Body of pancreas (tissue), 4 donors: ENCODE results near the gene CREG2. TPM values are rescaled to one million over a fixed set of nuclear protein-coding genes. Genes with fewer than 3 reads are reported as not detected.

Source experiments
- ATAC-seq: fragments of 150-250 bp; one replicate; pipeline ENCODE4 v1.9.1; 2016
- DNase-seq, 4 donors: peaks; one replicate each; pipeline ENCODE4 v3.0.0-alpha.2; 2019
- H3K27ac ChIP-seq, 4 donors: fragments of 200-600 bp; sonication (generic); 1 replicate in 3 of 4; 2 replicates in 1 of 4; pipeline versions ENCODE4 v1.5.1 to v1.6.1; 2016 to 2019; ENCODE audit warnings: mild to moderate bottlenecking in 1 of 4, mixed read lengths in 1 of 4, moderate library complexity in 1 of 4
- H3K27me3 ChIP-seq, 2 donors: fragments of 200-600 bp; sonication (generic); one replicate each; pipeline ENCODE4 v1.6.0; 2016; ENCODE audit warnings: mild to moderate bottlenecking in 1 of 2
- H3K36me3 ChIP-seq, 2 donors: fragments of 200-600 bp; sonication (generic); replicated peaks in 1 of 2; 2 replicates each; pipeline ENCODE4 v1.5.1; 2016; ENCODE audit warnings: low read depth in 2 of 2; ENCODE audit not compliant: insufficient read depth in 1 of 2
- H3K4me1 ChIP-seq: fragments of 200-600 bp; sonication (generic); one replicate; pipeline ENCODE4 v1.6.0; 2016
- H3K4me3 ChIP-seq, 2 donors: fragments of 200-600 bp; sonication (generic); 1 replicate in 1 of 2; 2 replicates in 1 of 2; pipeline ENCODE4 v1.5.1; 2016 to 2019
- H3K9me3 ChIP-seq, 3 donors: fragments of 200-600 bp; sonication (generic); 1 replicate in 2 of 3; 2 replicates in 1 of 3; pipeline ENCODE4 v1.5.1; 2016
- CTCF ChIP-seq, 7 experiments: fragments of 450-650 bp in 4 of 7; fragments of 200-600 bp in 3 of 7; sonication (generic) in 3 of 7; IDR thresholded peaks; one replicate each; pipeline ENCODE4 v1.5.1; 2016 to 2019; ENCODE audit warnings: antibody characterized with exemption in 7 of 7
- POLR2A ChIP-seq, 3 donors: fragments of 450-650 bp; IDR thresholded peaks; one replicate each; pipeline ENCODE4 v1.6.1; 2016; ENCODE audit warnings: antibody characterized with exemption in 3 of 3, mild to moderate bottlenecking in 2 of 3
- WGBS, 2 donors: methylation state at CpG; one replicate each; pipeline ENCODE4 v1.1.5; 2017; 5-methylcytosine and 5-hydroxymethylcytosine counted together
- intact Hi-C: fragments of 100-400 bp; cut with DNase I; formaldehyde crosslinking; loops from one replicate; pipeline ENCODE4 v1.15.1; 2023
- total RNA-seq, 2 donors: library from RNA; depleted of rRNA; stranded (reverse); fragments of >200 nt; gene quantifications; one replicate each; pipeline ENCODE4 v1.1.0, GENCODE V29; 2016

The CREG2 gene
- total RNA-seq, 2 donors from 2014 or later, result not detected

- H3K27ac ChIP-seq, result no peak overlapping the region
- no peak for DNase-seq
- intact Hi-C loops, result no loop called here
- H3K36me3 ChIP-seq, result no peaks in the 10 kb centered on the region
- TF ChIP-seq CTCF (IDR thresholded peaks at IDR 0.05), result no peak
- TF ChIP-seq POLR2A (IDR thresholded peaks at IDR 0.05), result no peak
- ATAC-seq, result no peak
- H3K9me3 ChIP-seq, result no peaks in the 10 kb centered on the region
- no peak overlapping the region for H3K4me3 ChIP-seq
- 88 to 91% methylated on average over 5 of the region's 5 CpGs for WGBS, 2 donors
- no peaks in the 10 kb centered on the region for H3K27me3 ChIP-seq
- no peaks in the 10 kb centered on the region for H3K4me1 ChIP-seq
Observed at GRCh38 chr2:101367508-101367907, 19.8 kb downstream of the CREG2 start.

DNA sequence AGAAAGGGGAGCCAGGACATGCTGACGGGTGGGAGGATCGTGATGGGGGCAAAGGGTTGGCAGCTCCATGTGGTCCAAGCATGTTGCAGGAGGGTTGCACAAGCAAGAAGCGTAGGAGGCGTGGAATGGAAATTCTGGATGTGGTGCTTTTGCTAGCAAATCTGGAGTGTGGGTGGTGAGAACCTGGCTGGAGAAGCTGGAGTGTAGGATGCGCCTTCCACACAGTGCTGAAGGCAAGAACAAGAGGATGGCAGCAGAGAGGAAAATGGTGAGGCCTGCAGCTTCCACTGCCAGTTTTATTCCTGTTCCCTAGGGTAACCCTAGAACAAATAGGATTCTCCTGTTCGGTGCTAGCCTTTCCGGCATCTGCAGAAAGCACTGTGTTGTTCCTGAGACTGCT, 22.4 kb downstream of the CREG2 start:
- no peaks in the 10 kb centered on the region for H3K9me3 ChIP-seq
- H3K4me3 ChIP-seq, result no peak overlapping the region
- ATAC-seq (no peak), DNase-seq (no peak)
- H3K36me3 ChIP-seq, result no peaks in the 10 kb centered on the region
- H3K27ac ChIP-seq, result no peak overlapping the region
- WGBS, 2 donors, result 87 to 95% methylated on average over 7 of the region's 7 CpGs
- intact Hi-C loops, result no loop called here
- no peaks in the 10 kb centered on the region for H3K27me3 ChIP-seq
- TF ChIP-seq POLR2A (IDR thresholded peaks at IDR 0.05) (no peak), CTCF (IDR thresholded peaks at IDR 0.05) (no peak)
- H3K4me1 ChIP-seq, result no peaks in the 10 kb centered on the region

DNA sequence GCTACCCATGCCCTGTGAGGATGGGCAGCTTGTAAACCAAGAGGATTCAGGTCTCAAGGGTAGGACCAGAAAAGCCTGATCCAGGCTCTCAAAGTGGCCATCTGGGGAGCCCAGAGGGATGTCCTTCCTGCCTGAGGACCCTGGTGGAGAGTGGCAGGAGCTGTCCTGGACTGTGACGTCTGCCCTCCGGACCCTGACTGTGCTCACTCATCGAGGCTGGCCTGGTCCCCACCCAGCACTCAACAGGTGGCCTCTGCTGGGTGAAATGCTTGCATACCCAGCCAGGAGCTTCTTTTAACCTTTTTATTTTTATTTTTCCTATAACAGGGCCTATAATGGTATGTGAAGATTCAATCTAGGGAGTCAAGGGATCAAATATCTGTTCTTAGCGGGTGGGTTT, 24.5 kb downstream of the CREG2 start:
- TF ChIP-seq CTCF (IDR thresholded peaks at IDR 0.05), result no peak
- TF ChIP-seq POLR2A (IDR thresholded peaks at IDR 0.05), result no peak
- Histone ChIP-seq H3K36me3 (no peaks in the 10 kb centered on the region), H3K4me3 (no peak overlapping the region), H3K27me3 (no peaks in the 10 kb centered on the region), H3K9me3 (no peaks in the 10 kb centered on the region), H3K4me1 (no peaks in the 10 kb centered on the region), H3K27ac (no peak overlapping the region)
- intact Hi-C loops, result no loop called here
- DNase-seq (no peak), ATAC-seq (no peak)
- WGBS, 2 donors, result 72 to 81% methylated on average over 4 of the region's 4 CpGs

DNA sequence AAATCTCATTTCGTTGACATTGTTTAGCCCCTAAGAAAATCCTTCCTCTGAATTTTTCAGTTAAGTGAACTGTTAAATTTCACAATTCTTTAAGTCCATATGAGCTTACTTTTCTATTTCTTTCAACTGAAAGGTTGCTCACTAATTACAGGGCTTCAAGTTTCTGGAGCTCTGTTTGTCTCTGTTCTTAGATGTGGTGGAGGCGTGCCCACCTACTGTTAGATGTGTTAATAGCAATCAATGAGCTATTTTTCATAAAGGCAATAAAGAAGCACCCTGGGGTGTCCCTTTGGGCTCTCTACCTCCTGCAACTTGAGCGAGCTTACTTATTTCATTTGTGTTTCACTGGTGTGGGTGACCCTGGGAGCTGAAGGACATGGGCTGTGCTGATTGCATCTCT, 25.0 kb downstream of the CREG2 start:
- intact Hi-C loops, result no loop called here
- Histone ChIP-seq H3K36me3 (no peaks in the 10 kb centered on the region), H3K4me1 (no peaks in the 10 kb centered on the region), H3K4me3 (no peak overlapping the region), H3K27ac (no peak overlapping the region), H3K9me3 (no peaks in the 10 kb centered on the region), H3K27me3 (no peaks in the 10 kb centered on the region)
- 72 to 75% methylated on average over 3 of the region's 3 CpGs for WGBS, 2 donors
- no peak for TF ChIP-seq CTCF (IDR thresholded peaks at IDR 0.05)
- no peak for TF ChIP-seq POLR2A (IDR thresholded peaks at IDR 0.05)
- ATAC-seq (no peak), DNase-seq (no peak)

- intact Hi-C loops, result no loop called here
- no peaks in the 10 kb centered on the region for H3K27me3 ChIP-seq
Observed at GRCh38 chr2:101361522-101361921, 25.8 kb downstream of the CREG2 start.

More at GRCh38 chr2:101361522-101361921, 25.8 kb downstream of the CREG2 start:
- H3K27ac ChIP-seq, result no peak overlapping the region
- ATAC-seq (no peak), DNase-seq (no peak)
- H3K4me1 ChIP-seq, result no peaks in the 10 kb centered on the region
- no peak overlapping the region for H3K4me3 ChIP-seq
- TF ChIP-seq POLR2A (IDR thresholded peaks at IDR 0.05), result no peak
- TF ChIP-seq CTCF (IDR thresholded peaks at IDR 0.05), result no peak
- WGBS, 2 donors, result 40 to 67% methylated on average over 2 of the region's 2 CpGs
- no peaks in the 10 kb centered on the region for H3K36me3 ChIP-seq
- H3K9me3 ChIP-seq, result no peaks in the 10 kb centered on the region
